Right ventricle myocardium inferior (tissue), 1 donor: Measurements from ENCODE around the gene KIF1C. TPM values are rescaled to one million over a fixed set of nuclear protein-coding genes. Genes with fewer than 3 reads are reported as not detected.

Experiments used
- ATAC-seq: fragments of 200-7000 bp; cut with Tn5 transposase; one replicate; pipeline ENCODE4 v1.9.1; 2020; ENCODE audit warnings: mild to moderate bottlenecking, moderate library complexity
- DNase-seq: peaks from one replicate; pipeline ENCODE4 v3.0.0; 2021; ENCODE audit errors: missing footprints
- intact Hi-C: fragments of 100-400 bp; cut with DNase I; formaldehyde crosslinking; loops from one replicate; pipeline ENCODE4 v1.11.0; 2022
- microRNA-seq: library from miRNA; unstranded; fragments of <30 nt; microRNA quantifications from one replicate; pipeline ENCODE4 v1.2.0, GENCODE V29; 2020
- total RNA-seq: library from RNA; stranded (reverse); fragmentation: NEBNext Ultra II Directional; extraction: Animal tissue kit (Norgen Biotek cat#: 25700); gene quantifications from one replicate; pipeline ENCODE4 v1.2.1, GENCODE V29; 2021
- donor health status: DM: no; HTN: yes; CAD: no; lungs with severe emphysema.

The KIF1C gene
- total RNA-seq, 1 donor from 2014 or later: 708 TPM

GRCh38 chr17:5077781-5078105 lies 80.0 kb downstream of the KIF1C start:
- peak; percentile 15 for ATAC-seq
- DNase-seq: no peak
- intact Hi-C loops: no loop called here

Small RNAs within 50 kb of the gene (microRNA-seq; reads per million reads assigned to microRNA genes)
- not detected for gene MIR6864
- gene MIR6865: not detected

Other genes with a start within 250 kb of the KIF1C start
- gene TM4SF5, start 226.1 kb upstream of the KIF1C start, total RNA-seq: not detected
- 0.70 TPM for gene VMO1, start 211.6 kb upstream of the KIF1C start, total RNA-seq
- not detected for gene GLTPD2, start 209.0 kb upstream of the KIF1C start, total RNA-seq
- 225 TPM for gene PSMB6, start 201.8 kb upstream of the KIF1C start, total RNA-seq
- gene PLD2, start 190.8 kb upstream of the KIF1C start, total RNA-seq: 12.6 TPM
- gene MINK1, start 164.6 kb upstream of the KIF1C start, total RNA-seq: 50.7 TPM
- gene C17orf107, start 98.4 kb upstream of the KIF1C start, total RNA-seq: 0.78 TPM
- gene CHRNE, start 94.9 kb upstream of the KIF1C start, total RNA-seq: 0.41 TPM
- not detected for gene GP1BA, start 65.7 kb upstream of the KIF1C start, total RNA-seq
- 199 TPM for gene SLC25A11, start 57.9 kb upstream of the KIF1C start, total RNA-seq
- gene RNF167, start 57.7 kb upstream of the KIF1C start, total RNA-seq: 91.8 TPM
- gene PFN1, start 49.4 kb upstream of the KIF1C start, total RNA-seq: 218 TPM
- gene ENO3, start 46.8 kb upstream of the KIF1C start, total RNA-seq: 549 TPM
- gene SPAG7, start 30.1 kb upstream of the KIF1C start, total RNA-seq: 166 TPM
- 37.1 TPM for gene CAMTA2, start 10.3 kb upstream of the KIF1C start, total RNA-seq
- gene INCA1, start 428 bp upstream of the KIF1C start, total RNA-seq: 2.4 TPM
- not detected for gene SLC52A1, start 37.5 kb downstream of the KIF1C start, total RNA-seq
- 9.6 TPM for gene ZFP3, start 80.5 kb downstream of the KIF1C start, total RNA-seq
- 4.9 TPM for gene ZNF232, start 113.9 kb downstream of the KIF1C start, total RNA-seq
- gene USP6, start 118.1 kb downstream of the KIF1C start, total RNA-seq: 0.08 TPM
- 7.2 TPM for gene ZNF594, start 193.9 kb downstream of the KIF1C start, total RNA-seq
- 1.0 TPM for gene SCIMP, start 236.9 kb downstream of the KIF1C start, total RNA-seq